HCEC 1CT (cell line): Measurements from ENCODE around the gene CTTNBP2.

ENCODE experiments used
- DNase-seq: peaks from one replicate; pipeline ENCODE4 v3.0.0-alpha.2; 2017

CTTNBP2 gene, protein sequence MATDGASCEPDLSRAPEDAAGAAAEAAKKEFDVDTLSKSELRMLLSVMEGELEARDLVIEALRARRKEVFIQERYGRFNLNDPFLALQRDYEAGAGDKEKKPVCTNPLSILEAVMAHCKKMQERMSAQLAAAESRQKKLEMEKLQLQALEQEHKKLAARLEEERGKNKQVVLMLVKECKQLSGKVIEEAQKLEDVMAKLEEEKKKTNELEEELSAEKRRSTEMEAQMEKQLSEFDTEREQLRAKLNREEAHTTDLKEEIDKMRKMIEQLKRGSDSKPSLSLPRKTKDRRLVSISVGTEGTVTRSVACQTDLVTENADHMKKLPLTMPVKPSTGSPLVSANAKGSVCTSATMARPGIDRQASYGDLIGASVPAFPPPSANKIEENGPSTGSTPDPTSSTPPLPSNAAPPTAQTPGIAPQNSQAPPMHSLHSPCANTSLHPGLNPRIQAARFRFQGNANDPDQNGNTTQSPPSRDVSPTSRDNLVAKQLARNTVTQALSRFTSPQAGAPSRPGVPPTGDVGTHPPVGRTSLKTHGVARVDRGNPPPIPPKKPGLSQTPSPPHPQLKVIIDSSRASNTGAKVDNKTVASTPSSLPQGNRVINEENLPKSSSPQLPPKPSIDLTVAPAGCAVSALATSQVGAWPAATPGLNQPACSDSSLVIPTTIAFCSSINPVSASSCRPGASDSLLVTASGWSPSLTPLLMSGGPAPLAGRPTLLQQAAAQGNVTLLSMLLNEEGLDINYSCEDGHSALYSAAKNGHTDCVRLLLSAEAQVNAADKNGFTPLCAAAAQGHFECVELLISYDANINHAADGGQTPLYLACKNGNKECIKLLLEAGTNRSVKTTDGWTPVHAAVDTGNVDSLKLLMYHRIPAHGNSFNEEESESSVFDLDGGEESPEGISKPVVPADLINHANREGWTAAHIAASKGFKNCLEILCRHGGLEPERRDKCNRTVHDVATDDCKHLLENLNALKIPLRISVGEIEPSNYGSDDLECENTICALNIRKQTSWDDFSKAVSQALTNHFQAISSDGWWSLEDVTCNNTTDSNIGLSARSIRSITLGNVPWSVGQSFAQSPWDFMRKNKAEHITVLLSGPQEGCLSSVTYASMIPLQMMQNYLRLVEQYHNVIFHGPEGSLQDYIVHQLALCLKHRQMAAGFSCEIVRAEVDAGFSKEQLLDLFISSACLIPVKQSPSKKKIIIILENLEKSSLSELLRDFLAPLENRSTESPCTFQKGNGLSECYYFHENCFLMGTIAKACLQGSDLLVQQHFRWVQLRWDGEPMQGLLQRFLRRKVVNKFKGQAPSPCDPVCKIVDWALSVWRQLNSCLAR (N-terminal part only)

DNA sequence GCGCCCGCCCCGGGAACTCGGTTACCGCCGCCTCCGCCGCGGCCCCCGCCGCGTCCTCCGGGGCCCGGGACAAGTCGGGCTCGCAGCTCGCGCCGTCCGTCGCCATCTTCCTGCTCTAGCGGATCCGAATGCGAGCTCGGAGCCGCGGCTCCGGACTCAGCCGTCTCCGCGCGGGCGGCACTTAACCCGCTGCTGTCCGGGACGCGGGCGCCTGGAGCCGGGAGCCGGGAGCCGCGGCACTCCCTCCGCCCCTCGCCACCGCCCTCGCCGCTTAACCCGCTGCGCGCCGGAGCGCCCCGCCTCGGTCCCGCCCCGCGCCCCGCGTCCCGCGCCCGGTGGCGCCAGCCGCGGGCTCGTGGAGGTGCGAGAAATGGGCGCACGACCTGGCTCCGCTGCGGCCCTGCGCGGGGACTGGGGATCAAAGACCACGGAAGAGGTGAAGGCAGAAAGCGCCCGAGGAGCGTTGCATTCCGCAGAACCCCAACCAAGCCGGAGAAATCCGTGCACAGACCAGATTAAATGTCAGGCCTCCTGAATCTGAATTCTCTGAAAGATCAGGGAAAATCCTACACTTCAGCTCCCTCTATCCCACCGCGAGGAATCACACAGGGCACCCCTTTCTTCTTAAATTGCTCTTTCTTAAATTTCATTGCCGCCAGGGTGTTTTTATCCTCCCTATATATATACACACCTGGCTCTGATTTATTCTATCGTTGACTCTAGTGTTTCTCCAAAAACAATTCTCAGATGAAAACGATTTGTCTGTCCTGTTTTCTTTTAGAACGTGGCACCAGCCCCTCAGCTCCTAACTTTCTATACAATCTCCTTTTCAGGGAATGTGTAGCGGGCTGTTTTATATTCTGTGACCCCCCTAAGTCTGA is at the start of gene CTTNBP2:
TSS of gene CTTNBP2 (minus strand) at position 132 of the 881 bp plus-strand sequence. CDS start at position 106, 26 bp downstream.
- peak; percentile 47 for DNase-seq

DNA sequence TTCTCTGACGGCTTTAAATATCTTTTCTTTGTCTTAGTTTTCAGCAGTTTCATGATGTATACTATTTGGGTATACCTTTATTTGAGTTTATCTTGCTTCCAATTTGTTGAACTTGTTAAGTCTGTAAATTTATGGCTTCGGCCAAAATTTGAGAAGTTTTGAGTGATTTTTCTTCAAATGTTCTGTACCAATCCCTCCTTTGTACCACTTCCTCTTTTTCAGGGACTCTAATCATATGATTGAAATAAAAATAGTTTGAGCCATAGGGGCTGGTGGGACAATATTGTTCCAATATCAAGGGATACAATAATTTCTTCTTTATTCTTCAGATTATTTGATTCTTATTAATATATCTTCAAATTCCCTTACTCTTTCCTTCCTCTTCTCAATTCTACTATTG is 43.1 kb upstream of the CTTNBP2 start:
- DNase-seq = no peak

DNA sequence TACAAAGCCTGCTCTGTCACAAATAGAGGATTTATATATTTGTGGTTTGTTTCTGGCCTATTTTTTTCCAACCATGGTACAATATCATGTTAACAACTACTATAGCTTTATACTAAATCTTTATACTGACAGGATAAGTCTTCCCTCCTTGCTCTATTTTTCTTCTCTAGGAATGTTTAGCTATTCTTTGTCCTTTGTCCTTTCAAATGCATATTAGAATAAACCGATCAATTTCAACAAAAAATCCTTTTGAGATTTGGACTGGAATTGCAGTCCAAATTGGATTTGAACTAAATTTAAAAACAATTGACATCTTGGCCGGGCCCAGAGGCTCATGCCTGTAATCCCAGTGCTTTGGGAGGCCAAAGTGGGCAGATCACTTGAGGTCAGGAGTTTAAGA is 39.2 kb upstream of the CTTNBP2 start:
- DNase-seq = no peak

DNA sequence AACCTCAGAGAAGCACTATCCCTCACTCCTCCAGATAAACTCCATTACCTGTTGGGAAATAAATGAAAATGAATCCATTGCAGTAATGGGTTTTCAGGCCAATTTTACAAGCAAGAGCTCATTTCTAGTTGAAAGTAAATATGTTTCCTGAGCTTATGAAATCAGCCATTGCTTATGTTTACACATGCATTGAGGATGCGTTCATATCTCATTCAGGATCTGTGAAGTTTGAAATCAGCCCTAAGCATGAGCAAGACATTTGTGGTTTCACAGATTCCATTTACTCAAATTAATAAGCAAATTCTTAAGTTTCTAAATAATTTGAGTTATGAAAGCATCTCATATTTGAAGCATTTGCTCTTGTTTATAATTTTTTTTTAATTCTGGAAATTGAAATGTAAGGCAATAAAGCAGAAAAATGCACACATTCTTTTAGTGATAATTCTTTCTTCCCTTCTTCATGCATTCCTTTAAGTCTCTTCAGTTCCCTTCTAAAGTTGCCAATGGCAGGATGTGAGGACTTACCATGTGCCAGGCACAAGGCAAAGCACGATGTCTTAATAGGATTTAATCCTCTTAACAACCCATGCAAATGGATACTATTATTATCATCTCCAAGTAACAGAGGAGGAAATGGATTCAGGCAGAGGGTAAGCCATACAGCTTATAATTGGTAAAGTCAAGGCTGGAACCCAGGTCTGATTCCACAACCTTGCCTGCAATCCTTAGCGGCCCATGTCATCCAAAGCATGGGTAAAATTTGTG is 35.0 kb upstream of the CTTNBP2 start:
- no peak for DNase-seq

GRCh38 chr7:117907049-117907640 is 33.9 kb upstream of the CTTNBP2 start:
- DNase-seq = no peak

GRCh38 chr7:117902314-117902889 is 29.2 kb upstream of the CTTNBP2 start:
- no peak for DNase-seq

GRCh38 chr7:117901089-117901797 is 28.0 kb upstream of the CTTNBP2 start:
- DNase-seq = no peak

- no peak for DNase-seq
These were observed 23.1 kb upstream of the CTTNBP2 start for GRCh38 chr7:117896339-117896738.

GRCh38 chr7:117895276-117895675 is 22.0 kb upstream of the CTTNBP2 start:
- DNase-seq = no peak

DNA sequence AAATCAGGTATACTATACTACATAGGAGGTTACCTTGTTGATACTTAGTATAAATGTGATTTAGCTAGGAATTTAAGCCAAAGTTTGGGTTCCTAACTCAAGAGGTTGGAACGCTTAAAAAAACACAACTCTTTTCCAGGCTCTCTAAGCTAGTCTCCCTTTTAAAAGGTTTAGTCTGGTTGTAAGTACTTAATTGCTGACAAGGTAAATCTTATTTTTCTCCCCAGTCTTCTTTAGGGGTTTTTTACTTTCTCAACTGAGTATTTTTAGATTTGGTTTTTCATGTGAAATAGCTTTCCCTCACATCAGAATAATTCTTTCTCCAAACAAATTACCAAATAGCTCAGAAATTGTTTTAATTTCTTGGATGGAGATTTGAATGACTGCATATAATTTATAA is 20.8 kb upstream of the CTTNBP2 start:
- no peak for DNase-seq

GRCh38 chr7:117892821-117893220 is 19.6 kb upstream of the CTTNBP2 start:
- DNase-seq = no peak

GRCh38 chr7:117889611-117890010 is 16.4 kb upstream of the CTTNBP2 start:
- DNase-seq = no peak

DNA sequence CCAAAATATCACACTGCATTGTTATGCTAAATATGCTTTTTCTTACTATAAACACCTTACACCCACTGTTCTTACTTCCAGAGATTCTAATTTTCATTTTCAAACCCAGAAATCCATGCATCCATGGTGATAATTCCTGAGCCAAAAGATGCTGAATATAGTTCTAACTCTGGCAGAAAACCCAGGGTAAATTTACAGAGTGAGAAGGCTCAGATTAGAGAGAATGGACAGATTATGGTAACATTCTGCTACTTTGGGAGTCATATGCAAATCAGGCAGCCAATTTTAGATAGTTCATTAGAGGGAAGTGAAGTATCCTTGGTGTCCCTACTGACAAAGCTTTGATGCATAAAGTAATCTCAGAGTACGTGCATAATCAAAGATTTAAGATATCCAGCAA is 15.4 kb upstream of the CTTNBP2 start:
- no peak for DNase-seq

GRCh38 chr7:117882594-117882993 is 9.4 kb upstream of the CTTNBP2 start:
- DNase-seq = no peak

DNA sequence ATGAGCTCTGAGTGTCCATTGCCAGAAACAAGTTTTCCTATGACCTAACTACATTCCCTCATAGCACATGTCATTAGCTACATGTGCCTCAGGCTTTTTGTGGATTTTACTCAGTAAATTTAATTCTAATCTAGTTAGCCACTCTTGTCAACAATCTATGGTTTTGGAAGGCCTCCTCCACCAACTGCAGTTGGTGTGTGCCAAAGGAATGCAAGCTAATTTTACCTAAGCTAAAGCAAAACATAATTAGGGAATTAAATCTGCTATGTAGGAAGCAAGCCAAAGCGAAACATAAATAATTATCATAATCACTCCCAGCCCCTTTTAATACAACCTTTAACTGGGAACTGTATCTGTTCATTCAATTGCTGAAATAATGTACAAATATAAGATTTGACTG is 3.5 kb upstream of the CTTNBP2 start:
- DNase-seq = no peak

- DNase-seq = peak; percentile 8
These were observed 2.3 kb upstream of the CTTNBP2 start for GRCh38 chr7:117875566-117875965.

- no peak for DNase-seq
These were observed 1.0 kb upstream of the CTTNBP2 start for GRCh38 chr7:117874191-117874700.

GRCh38 chr7:117872561-117873309 is 506 bp downstream of the CTTNBP2 start:
- no peak for DNase-seq
